DND-41 (cell line): ENCODE results near the gene BICDL1.

ENCODE experiments used
- ATAC-seq: fragments of 200-7000 bp; cut with Tn5 transposase; 3 replicates; pipeline ENCODE4 v1.9.1; 2021; ENCODE audit warnings: low read depth; ENCODE audit not compliant: insufficient read depth
- DNase-seq: peaks from one replicate; pipeline ENCODE4 v3.0.0-alpha.2; 2020
- H2AFZ ChIP-seq: 2 replicates; pipeline ENCODE4 v1.6.0; 2012; ENCODE audit warnings: low read depth, low read length
- H3K27ac ChIP-seq: 2 replicates; pipeline ENCODE4 v1.5.1; 2012; ENCODE audit warnings: low read length, inconsistent platforms
- H3K27me3 ChIP-seq: fragments of 200-600 bp; sonication (generic); 2 replicates; pipeline ENCODE4 v1.6.0; 2012; ENCODE audit warnings: low read length, mild to moderate bottlenecking, inconsistent platforms; ENCODE audit not compliant: insufficient read depth, poor library complexity
- H3K36me3 ChIP-seq: 2 replicates; pipeline ENCODE4 v1.5.1; 2012; ENCODE audit warnings: low read length, inconsistent platforms; ENCODE audit not compliant: insufficient read depth
- H3K4me1 ChIP-seq: 2 replicates; pipeline ENCODE4 v1.5.1; 2012; ENCODE audit warnings: mild to moderate bottlenecking, low read length; ENCODE audit not compliant: insufficient read depth
- H3K4me2 ChIP-seq: 2 replicates; pipeline ENCODE4 v1.6.0; 2012; ENCODE audit warnings: mild to moderate bottlenecking, moderate library complexity, low read length, inconsistent platforms; ENCODE audit not compliant: insufficient read depth
- H3K4me3 ChIP-seq, 2 experiments: fragments of 200-600 bp in 1 of 2; shearing (Covaris generic) in 1 of 2; 2 replicates each; pipeline ENCODE4 v1.5.1; 2012 to 2016; ENCODE audit warnings: inconsistent platforms in 2 of 2, low read length in 2 of 2, mild to moderate bottlenecking in 2 of 2, low read depth in 1 of 2, moderate library complexity in 1 of 2
- H3K79me2 ChIP-seq: 2 replicates; pipeline ENCODE4 v1.6.0; 2012; ENCODE audit warnings: low read length, inconsistent platforms; ENCODE audit not compliant: insufficient read depth
- H3K9ac ChIP-seq: 2 replicates; pipeline ENCODE4 v1.6.0; 2012; ENCODE audit warnings: low read depth, mild to moderate bottlenecking, inconsistent platforms, low read length, moderate library complexity
- H3K9me3 ChIP-seq: 2 replicates; pipeline ENCODE4 v1.5.1; 2012; ENCODE audit warnings: low read length, moderate library complexity, mild to moderate bottlenecking, inconsistent platforms; ENCODE audit not compliant: insufficient read depth, severe bottlenecking
- H4K20me1 ChIP-seq: 2 replicates; pipeline ENCODE4 v1.6.0; 2012; ENCODE audit warnings: low read length; ENCODE audit not compliant: insufficient read depth
- CTCF ChIP-seq: IDR thresholded peaks from 2 replicates; pipeline ENCODE4 v1.5.1; 2012; ENCODE audit warnings: borderline replicate concordance, low read length, moderate library complexity, mild to moderate bottlenecking; ENCODE audit not compliant: poor library complexity, severe bottlenecking; ENCODE audit errors: extremely low read depth
- EZH2 ChIP-seq: IDR thresholded peaks from 3 replicates; pipeline ENCODE4 v1.6.1; 2012; ENCODE audit warnings: borderline replicate concordance, low read depth, mild to moderate bottlenecking, moderate library complexity, low read length, inconsistent platforms; ENCODE audit not compliant: severe bottlenecking

BICDL1 gene

GRCh38 chr12:120115066-120115465, 126.0 kb downstream of the BICDL1 start:
- Histone ChIP-seq H3K9me3 (no peaks in the 10 kb centered on the region), H3K36me3 (peaks cover 30% of the 10 kb centered on the region), H3K79me2 (peaks cover 82% of the 10 kb centered on the region), H2AFZ (no peak overlapping the region), H3K4me3 (peak overlapping the region in 1 of 2 experiments; percentile 97; a peak in 2 of 4 replicates), H3K4me2 (peak overlapping the region; percentile 99), H3K27me3 (no peaks in the 10 kb centered on the region), H3K27ac (peak overlapping the region; percentile 24; the same call in 1 of the 2 replicates), H3K9ac (peak overlapping the region; percentile 83), H3K4me1 (peaks cover 44% of the 10 kb centered on the region), H4K20me1 (peaks cover 66% of the 10 kb centered on the region)
- DNase-seq (peak; percentile 36), ATAC-seq (no peak)
- TF ChIP-seq EZH2 (no peak), CTCF (no peak)

- DNase-seq (peak; percentile 46), ATAC-seq (peak; percentile 4; the same call in 1 of the 3 replicates)
- Histone ChIP-seq H4K20me1 (peaks cover 59% of the 10 kb centered on the region), H3K4me1 (peaks cover 44% of the 10 kb centered on the region), H3K4me3 (peak overlapping the region; percentile 73 to 97), H2AFZ (peak overlapping the region; percentile 57; the same call in 1 of the 2 replicates), H3K4me2 (peak overlapping the region; percentile 99), H3K27me3 (no peaks in the 10 kb centered on the region), H3K79me2 (peaks cover 74% of the 10 kb centered on the region), H3K9ac (peak overlapping the region; percentile 83), H3K27ac (peak overlapping the region; percentile 87), H3K36me3 (peaks cover 30% of the 10 kb centered on the region), H3K9me3 (no peaks in the 10 kb centered on the region)
- TF ChIP-seq EZH2 (no peak), CTCF (no peak)
These were observed 126.8 kb downstream of the BICDL1 start for GRCh38 chr12:120115692-120116440.

- no peak for TF ChIP-seq CTCF
- TF ChIP-seq EZH2, result no peak
- Histone ChIP-seq H3K27me3 (no peaks in the 10 kb centered on the region), H3K4me3 (peak within 1 kb of the TSS; percentile 73 to 97), H3K4me2 (peak within 1 kb of the TSS; percentile 99), H3K27ac (peak within 1 kb of the TSS; percentile 87), H4K20me1 (peaks cover 53% of the 10 kb centered on the region), H3K36me3 (peaks cover 30% of the 10 kb centered on the region), H3K9me3 (no peaks in the 10 kb centered on the region), H3K9ac (peak within 1 kb of the TSS; percentile 83), H3K4me1 (peaks cover 44% of the 10 kb centered on the region), H3K79me2 (peaks cover 69% of the 10 kb centered on the region), H2AFZ (peak within 1 kb of the TSS; percentile 87)
- ATAC-seq, result no peak
- no peak for DNase-seq
These were observed 127.4 kb downstream of the BICDL1 start, which contains the start of gene RAB35 for GRCh38 chr12:120116441-120116791. Gene RAB35 (minus strand): TSS chr12:120116753. CDS start chr12:120116650, 103 bp downstream.
